ENCODE results near the gene ADARB1. TPM values are rescaled to one million over a fixed set of nuclear protein-coding genes. Genes with fewer than 3 reads are reported as not detected.

ADARB1 gene
- total RNA-seq, 2 experiments from 2014 or later, result 27.5 to 28.6 TPM

DNA sequence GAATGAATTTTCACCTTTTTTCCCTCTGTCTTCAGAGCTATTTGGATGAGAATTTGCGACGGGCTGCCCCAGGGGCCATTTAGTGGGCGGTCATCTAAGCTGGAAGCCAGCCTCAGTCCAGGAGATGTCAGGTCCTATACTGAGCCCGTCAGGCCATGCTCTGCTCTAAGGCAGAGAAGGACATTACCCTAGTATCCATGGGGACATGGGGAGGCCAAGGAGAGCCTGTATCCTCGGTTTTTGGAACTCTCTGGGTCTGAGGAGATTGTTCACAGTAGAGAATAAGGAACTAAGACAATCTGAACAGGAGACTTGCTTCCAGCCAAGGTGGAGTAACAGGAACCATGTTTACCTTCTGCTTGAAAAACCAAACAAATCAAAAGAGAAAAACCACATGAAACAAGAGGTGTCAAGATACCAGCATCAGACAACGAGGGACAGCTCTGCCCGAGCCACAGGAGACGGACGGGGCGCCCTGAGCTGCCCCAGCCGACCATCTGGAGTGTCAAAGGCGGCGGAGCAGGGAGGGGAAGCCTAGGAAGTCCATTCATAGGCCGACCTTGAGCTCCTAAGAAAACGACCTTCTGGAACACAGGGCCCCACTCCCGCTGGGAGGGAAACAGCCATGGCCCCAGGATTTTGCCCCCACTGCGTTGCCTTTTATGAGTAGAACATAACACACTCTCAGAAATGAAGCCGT is 20.0 kb upstream of the ADARB1 start:
- no peak overlapping the region for H3K27ac Mint-ChIP-seq
- Histone ChIP-seq H3K36me3 (ENCODE audit: insufficient read depth, low read length) (no peaks in the 10 kb centered on the region), H3K4me1 (ENCODE audit: insufficient read depth, low read length) (no peaks in the 10 kb centered on the region), H3K9me3 (ENCODE audit: control insufficient read depth in 1 of 2, insufficient read depth in 1 of 2, low read length in 2 of 2) (no peaks in the 10 kb centered on the region), H3K27ac (ENCODE audit: low read depth in 1 of 2, low read length in 2 of 2) (no peak overlapping the region), H3K27me3 (ENCODE audit: control insufficient read depth in 1 of 2, insufficient read depth in 2 of 2, low read length in 2 of 2) (peaks cover 0 to 16% of the 10 kb centered on the region in 2 experiments), H3K4me3 (ENCODE audit: low read length) (no peak overlapping the region)
- ChIA-PET POLR2A (no interaction called here), CTCF (no interaction called here)
- H3K9me3 Mint-ChIP-seq, result no peaks in the 10 kb centered on the region
- intact Hi-C loops (cut with DNase I, micrococcal nuclease), result no loop called here
- DNase-seq, result no peak
- TF ChIP-seq CTCF (IDR thresholded peaks at IDR 0.05), result no peak
- no peaks in the 10 kb centered on the region for H3K36me3 Mint-ChIP-seq (ENCODE audit: low read depth)
- H3K27me3 Mint-ChIP-seq, result peaks cover 36% of the 10 kb centered on the region
- ATAC-seq (ENCODE audit: poor library complexity), result no peak
- H3K4me1 Mint-ChIP-seq (ENCODE audit: low read depth), result no peaks in the 10 kb centered on the region
- H3K4me3 Mint-ChIP-seq, result no peak overlapping the region

DNA sequence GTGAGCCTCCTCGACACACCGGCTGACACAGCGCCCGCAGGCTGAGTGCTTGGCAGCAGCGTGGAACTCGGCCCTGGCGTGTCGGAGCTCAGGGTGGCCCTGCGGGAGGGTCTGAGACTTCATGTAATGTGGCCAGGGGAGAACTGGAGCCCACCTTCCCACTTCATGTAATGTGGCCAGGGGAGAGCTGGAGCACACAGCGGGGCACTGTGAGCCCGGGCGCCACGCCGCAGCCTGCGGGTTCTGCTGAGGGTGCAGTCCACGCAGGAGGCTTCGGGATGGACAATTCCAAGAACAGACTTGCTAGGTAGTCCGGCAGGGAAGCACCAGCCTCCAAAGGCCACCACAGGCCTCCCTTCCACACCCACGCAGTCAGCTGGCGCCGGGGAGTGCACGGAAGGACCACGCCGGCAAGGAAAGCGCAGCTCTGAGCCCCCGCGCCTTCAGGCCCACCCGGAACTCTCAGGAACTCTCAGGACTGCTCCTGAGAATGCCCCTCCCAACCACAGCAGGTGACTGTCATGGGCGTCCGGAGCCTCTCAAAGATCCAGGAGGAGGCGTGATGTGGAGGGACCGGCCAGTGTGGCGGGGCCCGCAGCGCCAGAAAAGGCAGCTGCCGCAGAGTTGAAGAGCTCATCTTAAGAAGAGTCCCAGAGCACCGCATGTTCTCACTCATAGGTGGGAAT is 19.3 kb upstream of the ADARB1 start:
- no peaks in the 10 kb centered on the region for H3K36me3 Mint-ChIP-seq (ENCODE audit: low read depth)
- Histone ChIP-seq H3K27me3 (ENCODE audit: control insufficient read depth in 1 of 2, insufficient read depth in 2 of 2, low read length in 2 of 2) (peaks cover 0 to 12% of the 10 kb centered on the region in 2 experiments), H3K36me3 (ENCODE audit: insufficient read depth, low read length) (no peaks in the 10 kb centered on the region), H3K4me3 (ENCODE audit: low read length) (no peak overlapping the region), H3K27ac (ENCODE audit: low read depth in 1 of 2, low read length in 2 of 2) (no peak overlapping the region), H3K9me3 (ENCODE audit: control insufficient read depth in 1 of 2, insufficient read depth in 1 of 2, low read length in 2 of 2) (no peaks in the 10 kb centered on the region), H3K4me1 (ENCODE audit: insufficient read depth, low read length) (no peaks in the 10 kb centered on the region)
- no peak for ATAC-seq (ENCODE audit: poor library complexity)
- H3K27me3 Mint-ChIP-seq, result peaks cover 30% of the 10 kb centered on the region
- TF ChIP-seq CTCF (IDR thresholded peaks at IDR 0.05), result no peak
- no peaks in the 10 kb centered on the region for H3K4me1 Mint-ChIP-seq (ENCODE audit: low read depth)
- intact Hi-C loops (cut with DNase I, micrococcal nuclease), result loop anchor here in 1 of 2 experiments (5.0 kb wide), 1 partner anchor 78 kb away; no protein-coding TSS in a partner anchor
- DNase-seq, result no peak
- no peak overlapping the region for H3K4me3 Mint-ChIP-seq
- ChIA-PET CTCF (no interaction called here), POLR2A (interaction anchor here (0.6 kb wide), 1 partner anchor 9 kb away, joined by 3 read pairs; no protein-coding TSS in a partner anchor)
- no peak overlapping the region for H3K27ac Mint-ChIP-seq
- no peaks in the 10 kb centered on the region for H3K9me3 Mint-ChIP-seq

DNA sequence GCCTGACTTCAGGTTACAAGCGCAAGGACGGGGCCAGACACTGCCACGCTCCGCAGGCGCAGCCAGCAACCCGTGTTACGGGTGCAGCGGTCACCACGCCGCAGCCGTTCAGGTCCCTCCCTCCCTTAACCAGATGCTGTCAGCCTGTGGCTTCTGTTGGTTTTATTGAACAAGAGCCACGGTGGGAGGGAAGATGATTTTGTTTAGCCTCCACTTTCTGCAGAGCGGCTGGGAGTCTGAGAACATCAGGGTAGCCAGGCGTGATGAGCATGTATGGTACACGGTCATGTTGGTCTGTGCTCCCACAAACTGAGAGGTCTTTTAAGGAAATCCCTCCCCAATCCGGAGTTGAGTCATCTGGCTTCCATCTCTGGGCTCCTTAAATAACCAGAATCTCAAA is 18.5 kb upstream of the ADARB1 start:
- ATAC-seq (ENCODE audit: poor library complexity), result no peak
- peaks cover 0 to 12% of the 10 kb centered on the region in 2 experiments for H3K27me3 ChIP-seq (ENCODE audit: control insufficient read depth in 1 of 2, insufficient read depth in 2 of 2, low read length in 2 of 2)
- H3K36me3 ChIP-seq (ENCODE audit: insufficient read depth, low read length), result no peaks in the 10 kb centered on the region
- H3K4me1 ChIP-seq (ENCODE audit: insufficient read depth, low read length), result no peaks in the 10 kb centered on the region
- no peaks in the 10 kb centered on the region for H3K9me3 ChIP-seq (ENCODE audit: control insufficient read depth in 1 of 2, insufficient read depth in 1 of 2, low read length in 2 of 2)
- Mint-ChIP-seq H3K36me3 (ENCODE audit: low read depth) (no peaks in the 10 kb centered on the region), H3K4me3 (no peak overlapping the region), H3K27me3 (peaks cover 27% of the 10 kb centered on the region), H3K4me1 (ENCODE audit: low read depth) (no peaks in the 10 kb centered on the region), H3K9me3 (no peaks in the 10 kb centered on the region), H3K27ac (no peak overlapping the region)
- CTCF ChIA-PET, result interaction anchor here (1.6 kb wide), 1 partner anchor 73 kb away, joined by 3 read pairs; no protein-coding TSS in a partner anchor
- no peak for TF ChIP-seq CTCF (IDR thresholded peaks at IDR 0.05)
- POLR2A ChIA-PET, result no interaction called here
- no peak for DNase-seq
- intact Hi-C loops (cut with DNase I, micrococcal nuclease), result loop anchor here in 1 of 2 experiments (5.0 kb wide), 1 partner anchor 79 kb away; no protein-coding TSS in a partner anchor
- H3K4me3 ChIP-seq (ENCODE audit: low read length), result no peak overlapping the region
- H3K27ac ChIP-seq (ENCODE audit: low read depth in 1 of 2, low read length in 2 of 2), result no peak overlapping the region

All from CD4-positive, alpha-beta T cell (primary cell).